ENCODE results near the gene COA6.

Gene COA6

DNA sequence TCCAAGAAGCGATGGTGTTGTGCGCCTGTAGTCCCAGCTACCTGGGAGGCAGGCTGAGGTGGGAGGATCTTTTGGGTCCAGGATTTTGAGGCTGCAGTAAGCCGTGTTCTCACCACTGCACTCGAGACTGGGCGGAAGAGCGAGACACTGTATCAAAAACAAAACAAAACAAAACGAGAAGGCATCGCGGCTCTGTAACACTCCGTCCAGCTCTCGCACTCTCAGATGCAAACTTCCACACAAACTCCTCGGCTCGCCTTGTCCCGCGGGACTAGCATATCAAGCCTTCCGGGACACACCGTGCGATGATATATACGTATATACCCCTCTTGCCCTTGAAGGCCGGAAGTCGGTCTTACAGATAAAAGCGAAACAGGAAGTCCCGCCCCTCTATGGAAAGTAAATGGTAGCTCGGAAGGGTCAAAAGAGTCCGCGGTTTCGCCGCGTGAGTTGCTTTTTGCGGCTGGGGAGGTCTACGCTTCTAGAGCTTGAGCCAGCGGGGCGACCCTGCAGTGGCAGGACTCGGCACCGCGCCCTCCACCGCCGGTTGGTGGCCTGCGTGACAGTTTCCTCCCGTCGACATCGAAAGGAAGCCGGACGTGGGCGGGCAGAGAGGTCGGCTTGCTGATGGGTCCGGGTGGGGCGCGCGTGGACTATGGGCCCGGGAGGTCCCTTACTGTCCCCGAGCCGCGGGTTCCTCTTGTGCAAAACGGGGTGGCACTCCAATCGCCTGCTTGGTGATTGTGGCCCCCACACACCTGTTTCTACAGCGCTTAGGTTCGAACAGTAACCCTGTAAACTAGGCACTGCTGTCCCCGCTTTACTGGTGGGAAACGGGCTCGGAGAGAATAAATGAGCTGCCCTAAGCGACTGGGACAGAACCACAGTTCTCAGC lies at the start of gene COA6:
Gene COA6 (plus strand): TSS at position 393 of the 895 bp plus-strand sequence. CDS start 11 bp downstream, at position 404.
- DNase-seq (ENCODE audit: low read depth): peak; percentile 82

DNA sequence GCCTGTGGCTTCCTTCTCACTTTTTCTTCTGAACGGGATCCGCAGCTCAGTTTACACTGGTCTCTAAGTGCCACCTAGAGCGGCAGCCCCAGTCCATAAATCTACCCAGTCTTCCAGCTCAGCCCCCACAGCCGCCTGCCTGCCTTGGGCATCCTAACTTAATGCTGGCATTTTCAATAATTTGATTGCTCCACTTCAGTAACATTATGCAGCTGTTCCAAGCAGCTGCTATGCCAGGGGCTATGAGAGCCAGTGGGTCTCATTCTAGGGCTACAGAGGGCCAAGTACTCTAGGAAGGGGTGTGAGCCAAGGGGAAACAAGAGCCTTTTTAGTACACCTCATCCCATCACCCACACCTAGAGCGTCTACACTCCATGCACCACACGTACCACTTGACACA lies 48.4 kb upstream of the COA6 start:
- no peak for DNase-seq (ENCODE audit: low read depth)

- DNase-seq (ENCODE audit: low read depth): no peak
These were observed 47.3 kb upstream of the COA6 start for GRCh38 chr1:234325878-234326496.

DNA sequence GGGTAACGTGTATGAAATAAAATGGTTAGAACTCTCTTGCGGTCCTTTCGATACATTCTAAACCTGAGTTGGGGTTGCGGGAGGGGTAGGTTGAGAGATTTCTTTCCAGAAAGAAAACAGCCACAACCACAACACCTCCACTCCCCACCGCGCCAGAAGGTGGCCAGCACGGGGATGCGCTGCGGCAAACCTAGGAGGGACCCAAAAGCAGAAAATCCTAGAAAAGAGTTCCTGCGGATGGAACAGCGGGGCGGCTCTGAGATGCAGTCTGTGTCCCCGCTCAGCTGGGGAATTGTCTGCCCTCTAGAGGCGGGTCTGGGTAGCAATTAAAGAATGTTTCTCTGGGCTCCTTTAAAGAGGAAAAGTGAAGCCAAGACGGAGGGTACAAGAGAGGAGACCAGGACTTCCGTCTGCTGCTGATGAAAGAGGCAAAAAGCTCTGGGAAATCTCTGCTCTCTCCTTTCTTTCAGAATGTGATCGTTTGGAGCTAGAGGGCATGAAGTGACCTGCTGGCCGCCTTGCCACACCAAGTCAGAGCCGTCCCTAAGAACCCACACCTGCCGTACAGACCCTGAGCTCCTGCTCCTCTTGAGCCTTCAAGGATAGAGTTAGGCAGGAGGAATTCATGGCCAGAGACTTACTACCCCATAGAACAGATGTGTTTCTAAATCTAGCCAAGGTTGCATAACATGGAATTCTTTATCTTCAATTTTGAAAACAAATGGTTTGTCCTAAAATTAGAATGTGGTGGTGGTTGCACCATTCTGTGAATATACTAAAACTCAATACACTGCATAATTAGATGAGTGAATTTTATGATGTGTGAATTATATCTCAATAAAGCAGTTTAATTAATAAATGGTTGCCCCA lies 46.5 kb upstream of the COA6 start:
- DNase-seq (ENCODE audit: low read depth): peak; percentile 57

- DNase-seq (ENCODE audit: low read depth): no peak
These were observed 45.6 kb upstream of the COA6 start for GRCh38 chr1:234327577-234328164.

DNA sequence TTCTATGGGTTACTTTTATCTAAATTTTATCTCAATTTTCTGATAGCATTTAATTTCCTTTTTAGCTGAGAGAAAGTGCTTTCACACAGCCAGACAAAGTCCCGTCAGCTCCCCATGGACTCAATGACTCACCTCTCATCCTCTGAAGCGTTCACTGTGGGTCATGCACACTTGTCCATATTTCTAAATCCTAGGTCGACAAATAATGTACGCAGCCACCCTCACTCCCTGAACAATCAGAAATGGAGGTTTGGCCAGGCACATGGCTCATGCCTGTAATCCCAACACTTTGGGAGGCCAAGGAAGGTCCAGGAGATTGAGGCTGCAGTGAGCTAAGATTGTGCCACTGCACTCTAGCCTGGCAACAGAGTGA lies 42.4 kb upstream of the COA6 start:
- DNase-seq (ENCODE audit: low read depth): no peak

- no peak for DNase-seq (ENCODE audit: low read depth)
These were observed 41.7 kb upstream of the COA6 start for GRCh38 chr1:234331507-234331906.

GRCh38 chr1:234336359-234336758 lies 36.9 kb upstream of the COA6 start:
- no peak for DNase-seq (ENCODE audit: low read depth)

DNA sequence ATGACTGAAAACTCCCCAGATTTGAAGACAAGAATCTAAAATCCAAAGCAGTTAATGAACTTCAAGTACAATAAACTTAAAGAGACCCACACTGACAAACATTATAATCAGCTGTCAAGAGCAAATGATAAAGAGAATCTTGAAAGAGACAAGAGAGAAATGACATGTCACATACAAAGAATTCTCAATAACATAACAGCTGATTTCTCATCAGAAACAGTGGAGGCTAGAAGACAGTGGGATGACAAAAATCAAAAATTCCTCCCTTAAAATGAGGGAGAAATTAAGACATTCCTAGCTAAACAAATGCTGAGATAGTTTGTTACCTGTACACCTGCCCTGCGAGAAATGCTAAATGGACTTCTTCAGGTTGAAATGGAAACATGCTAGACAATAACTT lies 36.0 kb upstream of the COA6 start:
- DNase-seq (ENCODE audit: low read depth): no peak

GRCh38 chr1:234340528-234340927 lies 32.7 kb upstream of the COA6 start:
- DNase-seq (ENCODE audit: low read depth): no peak

DNA sequence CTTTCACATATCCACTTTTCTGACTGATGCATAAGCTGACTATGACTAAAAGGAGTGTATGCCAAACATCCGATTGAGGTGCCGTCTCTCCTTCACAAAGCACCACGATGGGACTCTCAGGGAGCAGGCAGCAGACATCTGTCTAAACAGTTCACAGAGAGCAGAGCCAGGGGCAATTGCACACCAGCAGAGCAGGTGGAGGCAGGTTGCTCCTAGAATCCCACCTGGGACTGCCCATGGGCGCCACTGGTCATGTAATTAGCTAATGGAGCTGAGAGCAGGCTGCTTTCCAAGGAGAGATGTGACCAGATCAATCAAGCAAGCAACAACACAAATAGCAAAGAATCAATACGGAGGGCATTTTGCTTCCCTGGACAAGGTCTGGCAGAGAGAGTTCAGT lies 30.5 kb upstream of the COA6 start:
- no peak for DNase-seq (ENCODE audit: low read depth)

- DNase-seq (ENCODE audit: low read depth): no peak
These were observed 28.0 kb upstream of the COA6 start for GRCh38 chr1:234345237-234345636.

- DNase-seq (ENCODE audit: low read depth): no peak
These were observed 24.3 kb upstream of the COA6 start for GRCh38 chr1:234348964-234349363.

GRCh38 chr1:234355782-234356510 lies 17.3 kb upstream of the COA6 start:
- DNase-seq (ENCODE audit: low read depth): no peak

DNA sequence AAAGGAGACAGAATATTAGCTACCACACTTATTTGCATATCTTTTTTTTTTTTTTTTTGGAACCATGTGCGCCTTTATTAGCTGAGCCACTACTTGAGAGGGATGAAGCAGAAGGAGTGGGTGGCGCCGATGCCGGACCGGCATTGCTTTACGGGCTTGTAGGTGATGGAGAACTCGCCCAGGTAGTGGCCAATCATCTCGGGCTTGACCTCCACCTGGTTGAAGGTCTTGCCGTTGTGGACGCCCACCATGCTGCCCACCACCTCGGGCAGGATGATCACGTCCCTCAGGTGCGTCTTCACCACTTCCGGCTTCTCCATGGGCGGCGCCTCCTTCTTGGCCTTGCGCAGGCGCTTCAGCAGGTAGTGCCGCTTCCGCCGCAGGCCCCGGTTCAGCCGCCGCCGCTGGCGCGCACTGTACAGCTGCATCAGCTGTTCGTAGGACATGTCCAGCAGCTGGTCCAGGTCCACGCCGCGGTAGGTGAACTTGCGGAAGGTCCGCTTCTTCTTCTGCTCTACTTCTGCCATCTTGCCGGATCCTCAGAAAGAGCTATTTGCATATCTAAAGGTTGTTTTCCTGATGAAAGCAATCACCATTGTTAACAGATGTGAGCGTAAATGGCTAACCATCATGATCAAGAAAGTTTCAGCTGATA lies 16.5 kb upstream of the COA6 start:
- peak; percentile 14 for DNase-seq (ENCODE audit: low read depth)

DNA sequence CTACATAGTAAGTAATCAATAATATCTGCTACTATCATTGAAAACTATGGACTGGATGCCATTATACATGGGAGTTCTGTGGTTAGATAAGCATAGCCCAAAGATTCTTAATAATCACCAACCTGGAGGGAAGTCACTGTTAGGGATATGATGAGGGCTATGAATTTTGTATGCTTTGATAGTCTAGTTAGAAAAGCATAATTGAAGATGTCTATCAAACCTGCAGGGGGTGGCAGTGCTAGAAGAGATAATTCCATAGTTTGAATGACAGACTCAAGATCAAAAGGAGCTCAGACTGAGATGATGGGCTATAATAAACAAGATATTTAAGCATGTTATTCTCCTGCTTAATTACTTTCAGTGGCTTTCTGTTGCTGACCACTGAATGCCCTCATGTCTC lies 15.4 kb upstream of the COA6 start:
- no peak for DNase-seq (ENCODE audit: low read depth)

- no peak for DNase-seq (ENCODE audit: low read depth)
These were observed 12.1 kb upstream of the COA6 start for GRCh38 chr1:234361102-234361603.

- no peak for DNase-seq (ENCODE audit: low read depth)
These were observed 10.7 kb upstream of the COA6 start for GRCh38 chr1:234362558-234362957.

DNA sequence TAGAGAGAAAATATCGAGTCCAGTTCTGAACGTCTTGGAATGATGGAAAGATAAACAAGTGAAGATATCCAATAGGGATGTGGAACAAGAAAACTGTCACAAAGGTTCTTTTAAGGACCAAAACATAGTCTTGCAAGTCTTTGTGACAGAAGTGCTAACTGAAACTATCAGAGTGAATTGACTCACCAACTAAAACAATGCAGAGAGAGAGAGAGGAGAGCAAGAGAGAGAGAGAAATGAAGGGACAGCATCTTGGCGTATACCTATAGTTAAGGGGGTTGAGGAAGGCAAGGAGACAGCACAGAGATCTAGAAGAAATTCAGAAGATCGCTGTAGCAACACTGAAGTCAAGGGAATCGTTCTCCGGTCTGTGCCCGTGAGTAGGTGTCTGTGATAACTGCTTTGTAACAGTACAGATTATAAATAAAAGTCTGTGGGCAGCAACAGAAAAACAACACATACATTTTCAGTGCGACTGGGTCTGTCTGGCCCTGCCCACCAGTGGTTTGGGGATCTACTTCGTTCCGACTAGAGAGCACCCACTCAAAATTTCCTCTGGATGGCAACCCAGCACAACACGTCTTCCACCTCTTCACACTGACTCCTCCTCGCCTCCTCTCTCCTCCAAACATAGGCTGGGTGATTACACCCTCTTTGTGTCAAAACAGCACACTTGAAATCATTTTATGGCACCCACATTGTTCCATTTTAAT lies 4.8 kb upstream of the COA6 start:
- DNase-seq (ENCODE audit: low read depth): no peak

DNA sequence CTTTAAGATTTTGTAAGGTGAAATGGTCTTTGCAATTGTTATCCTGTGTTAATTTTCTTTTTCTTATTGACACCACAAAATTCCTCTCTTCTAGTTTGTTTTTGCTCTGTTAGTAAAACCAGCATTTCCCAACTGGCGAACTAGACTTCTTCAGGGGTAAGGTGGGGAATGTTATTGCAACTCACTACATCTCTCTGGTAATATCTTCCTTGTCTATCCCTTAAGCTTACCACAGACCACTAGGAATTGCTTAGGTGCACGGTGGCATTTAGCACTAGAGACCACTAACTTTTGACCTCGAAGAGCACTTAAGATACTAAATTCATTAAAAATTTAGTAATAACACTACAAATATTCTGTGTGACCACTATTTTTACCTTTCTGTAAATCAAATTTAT lies 4.2 kb upstream of the COA6 start:
- no peak for DNase-seq (ENCODE audit: low read depth)
